ENCODE results near the gene EVA1C. TPM values are rescaled to one million over a fixed set of nuclear protein-coding genes. Genes with fewer than 3 reads are reported as not detected.

Gene EVA1C
- polyA plus RNA-seq, 1 of the 3 experiments (the other 2 are of a cell fraction) = 10.1 TPM

GRCh38 chr21:32535612-32536011 is 123.1 kb downstream of the EVA1C start:
- Histone ChIP-seq H3K79me2 (ENCODE audit: insufficient read depth) (no peaks in the 10 kb centered on the region), H2AFZ (ENCODE audit: low read depth) (no peak overlapping the region), H3K4me1 (ENCODE audit: control insufficient read depth in 1 of 2, insufficient read depth in 2 of 2, low read depth in 1 of 2, low read length in 1 of 2) (no peaks in the 10 kb centered on the region), H3K9ac (no peak overlapping the region), H3K9me2 (no peaks in the 10 kb centered on the region), H3K36me3 (replicated peaks in 1 of 2; ENCODE audit: control insufficient read depth in 1 of 2, insufficient read depth in 2 of 2, low read length in 1 of 2) (no peaks in the 10 kb centered on the region), H3K27ac (ENCODE audit: low read depth in 2 of 2, low read length in 1 of 2) (no peak overlapping the region), H3F3A (replicated peaks; ENCODE audit: insufficient read depth) (peaks cover 10% of the 10 kb centered on the region), H3K9me3 (no peaks in the 10 kb centered on the region), H4K20me1 (ENCODE audit: insufficient read depth) (no peaks in the 10 kb centered on the region), H3K4me3 (ENCODE audit: low read depth in 2 of 2, low read length in 1 of 2) (no peak overlapping the region), H3K27me3 (ENCODE audit: insufficient read depth) (no peaks in the 10 kb centered on the region), H3K4me2 (no peak overlapping the region)
- ChIA-PET CTCF (no interaction called here), POLR2A (no interaction called here)
- WGBS (ENCODE audit: low lambda C conversion rate) = 91% methylated on average over 7 of the region's 7 CpGs
- no peak for DNase-seq
- TF ChIP-seq JUND (IDR thresholded peaks at IDR 0.05) (no peak), MEF2A (IDR thresholded peaks at IDR 0.05; ENCODE audit: borderline replicate concordance, low read depth) (no peak), PBX3 (IDR thresholded peaks at IDR 0.05) (no peak), TEAD4 (IDR thresholded peaks at IDR 0.05; ENCODE audit: borderline replicate concordance, insufficient read depth) (no peak), CHD2 (IDR thresholded peaks at IDR 0.05; ENCODE audit: low read length, partially characterized antibody) (no peak), TAF1 (IDR thresholded peaks at IDR 0.05; ENCODE audit: borderline replicate concordance, low read depth, low read length) (no peak), YY1 (IDR thresholded peaks at IDR 0.05; ENCODE audit: low read depth) (no peak), USF1 (IDR thresholded peaks at IDR 0.05; ENCODE audit: borderline replicate concordance, low read depth) (no peak)

- CTCF ChIA-PET = no interaction called here
- no peak overlapping the region for H3K4me3 ChIP-seq (ENCODE audit: low read depth in 2 of 2, low read length in 1 of 2)
Measured at GRCh38 chr21:32537569-32537881, 125.0 kb downstream of the EVA1C start.

More at GRCh38 chr21:32537569-32537881, 125.0 kb downstream of the EVA1C start:
- Histone ChIP-seq H3K4me1 (ENCODE audit: control insufficient read depth in 1 of 2, insufficient read depth in 2 of 2, low read depth in 1 of 2, low read length in 1 of 2) (no peaks in the 10 kb centered on the region), H4K20me1 (ENCODE audit: insufficient read depth) (no peaks in the 10 kb centered on the region), H3F3A (replicated peaks; ENCODE audit: insufficient read depth) (peaks cover 3% of the 10 kb centered on the region), H3K27me3 (ENCODE audit: insufficient read depth) (no peaks in the 10 kb centered on the region), H3K9me3 (no peaks in the 10 kb centered on the region), H3K9ac (no peak overlapping the region), H3K4me2 (no peak overlapping the region), H3K9me2 (no peaks in the 10 kb centered on the region), H3K27ac (ENCODE audit: low read depth in 2 of 2, low read length in 1 of 2) (no peak overlapping the region), H3K79me2 (ENCODE audit: insufficient read depth) (no peaks in the 10 kb centered on the region), H2AFZ (ENCODE audit: low read depth) (no peak overlapping the region), H3K36me3 (replicated peaks in 1 of 2; ENCODE audit: control insufficient read depth in 1 of 2, insufficient read depth in 2 of 2, low read length in 1 of 2) (no peaks in the 10 kb centered on the region)
- 95% methylated on average over 3 of the region's 3 CpGs for WGBS (ENCODE audit: low lambda C conversion rate)
- no peak for DNase-seq
- POLR2A ChIA-PET = no interaction called here
- TF ChIP-seq FOXM1 (IDR thresholded peaks at IDR 0.05; ENCODE audit: low read depth) = no peak
- TF ChIP-seq ELF1 (IDR thresholded peaks at IDR 0.05) = no peak
- TF ChIP-seq TCF12 (IDR thresholded peaks at IDR 0.05) = no peak
- no peak for TF ChIP-seq EZH2phosphoT487 (IDR thresholded peaks at IDR 0.05; ENCODE audit: borderline replicate concordance, low read depth)
- no peak for TF ChIP-seq RAD21 (IDR thresholded peaks at IDR 0.05; ENCODE audit: low read length)
- no peak for TF ChIP-seq NFIC (IDR thresholded peaks at IDR 0.05; ENCODE audit: borderline replicate concordance)
- no peak for TF ChIP-seq NRF1 (IDR thresholded peaks at IDR 0.05; ENCODE audit: low read depth, low read length)
- no peak for TF ChIP-seq MXI1 (IDR thresholded peaks at IDR 0.05; ENCODE audit: low read depth, low read length)
- TF ChIP-seq SMC3 (IDR thresholded peaks at IDR 0.05; ENCODE audit: low read depth, low read length) = no peak
- TF ChIP-seq RCOR1 (IDR thresholded peaks at IDR 0.05; ENCODE audit: low read length) = no peak
- no peak for TF ChIP-seq USF2 (IDR thresholded peaks at IDR 0.05; ENCODE audit: borderline replicate concordance, low read depth, low read length)
- TF ChIP-seq TAF1 (IDR thresholded peaks at IDR 0.05; ENCODE audit: borderline replicate concordance, low read depth, low read length) = no peak
- TF ChIP-seq SIN3A (IDR thresholded peaks at IDR 0.05; ENCODE audit: borderline replicate concordance, low read depth, low read length) = no peak
- no peak for TF ChIP-seq MAX (IDR thresholded peaks at IDR 0.05; ENCODE audit: low read depth)
